Stomach (tissue), 9 donors: ENCODE measurements around the gene GM2A. TPM values are rescaled to one million over a fixed set of nuclear protein-coding genes. Genes with fewer than 3 reads are reported as not detected.
A peak's percentile ranks its signal among the peaks of the same experiment; 100 is the strongest.

ENCODE experiments used
- DNase-seq, 2 donors: peaks; one replicate each; pipeline versions ENCODE4 v3.0.0 to v3.0.0-alpha.2; 2013 to 2019
- H3K27ac ChIP-seq, 5 donors: fragments of 200-600 bp in 4 of 5; sonication (generic) in 4 of 5; one replicate each; pipeline ENCODE4 v1.5.1; 2013 to 2019; ENCODE audit warnings: mild to moderate bottlenecking in 1 of 5, moderate library complexity in 1 of 5
- H3K27me3 ChIP-seq, 3 donors: fragments of 200-600 bp; sonication (generic); one replicate each; pipeline ENCODE4 v1.5.1; 2017 to 2019; ENCODE audit warnings: mixed run types in 1 of 3
- H3K36me3 ChIP-seq, 4 donors: fragments of 200-600 bp; sonication (generic); 1 replicate in 3 of 4; 2 replicates in 1 of 4; pipeline ENCODE4 v1.5.1; 2016 to 2019
- H3K4me1 ChIP-seq, 4 donors: fragments of 200-600 bp; sonication (generic); one replicate each; pipeline ENCODE4 v1.5.1; 2016 to 2019
- H3K4me3 ChIP-seq, 4 donors: fragments of 200-600 bp; sonication (generic) in 3 of 4; one replicate each; pipeline ENCODE4 v1.5.1; 2016 to 2019; ENCODE audit warnings: mild to moderate bottlenecking in 1 of 4
- H3K9me3 ChIP-seq, 4 donors: fragments of 200-600 bp; sonication (generic); one replicate each; pipeline ENCODE4 v1.5.1; 2016 to 2019
- EP300 ChIP-seq: sonication (generic); formaldehyde crosslinking; IDR thresholded peaks from one replicate; pipeline ENCODE4 v1.6.1; 2017; ENCODE audit warnings: antibody characterized with exemption
- POLR2A ChIP-seq, 4 donors: fragments of 450-650 bp; IDR thresholded peaks; one replicate each; pipeline ENCODE4 v1.6.1; 2016; ENCODE audit warnings: antibody characterized with exemption in 4 of 4, control low read depth in 2 of 4, mild to moderate bottlenecking in 1 of 4, moderate library complexity in 1 of 4
- POLR2AphosphoS5 ChIP-seq, 3 donors: sonication (generic); formaldehyde crosslinking; IDR thresholded peaks; one replicate each; pipeline ENCODE4 v1.6.1; 2016; ENCODE audit warnings: antibody characterized with exemption in 3 of 3
- WGBS, 5 donors: extraction: QIAGEN DNeasy Blood & Tissue Kit in 3 of 5; methylation state at CpG; one replicate each; pipeline versions ENCODE4 v1.1.5 to v1.1.7; 2013 to 2018; 5-methylcytosine and 5-hydroxymethylcytosine counted together
- intact Hi-C: fragments of 100-400 bp; cut with DNase I; formaldehyde crosslinking; loops from one replicate; pipeline ENCODE4 v1.15.1; 2023; ENCODE audit warnings: low total_unique reads
- polyA plus RNA-seq, 3 donors: library from polyadenylated mRNA; stranded (reverse); fragments of 200-250 nt; gene quantifications; one replicate each; pipeline ENCODE4 v1.2.3, GENCODE V29; 2013
- total RNA-seq, 5 donors: library from RNA; depleted of rRNA; stranded (reverse); fragments of >200 nt; gene quantifications; one replicate each; pipeline versions ENCODE4 v1.1.0 to v1.2.3, GENCODE V29; 2014 to 2016
- TF ChIP-seq, protein P1 (sequence below), 7 experiments: fragments of 450-650 bp in 4 of 7; fragments of 200-600 bp in 3 of 7; sonication (generic) in 3 of 7; IDR thresholded peaks; one replicate each; pipeline ENCODE4 v1.5.1; 2016 to 2019; ENCODE audit warnings: antibody characterized with exemption in 7 of 7, control low read depth in 2 of 7, mild to moderate bottlenecking in 1 of 7
- donor health status: healthy with polysubstance abuse.
- donor health status: Bipolar disorder and iron deficiency.
- donor health status: healthy.

GM2A gene
- total and polyA plus RNA-seq, 8 donors: 3.2 to 57.2 (median 17.6) TPM

DNA sequence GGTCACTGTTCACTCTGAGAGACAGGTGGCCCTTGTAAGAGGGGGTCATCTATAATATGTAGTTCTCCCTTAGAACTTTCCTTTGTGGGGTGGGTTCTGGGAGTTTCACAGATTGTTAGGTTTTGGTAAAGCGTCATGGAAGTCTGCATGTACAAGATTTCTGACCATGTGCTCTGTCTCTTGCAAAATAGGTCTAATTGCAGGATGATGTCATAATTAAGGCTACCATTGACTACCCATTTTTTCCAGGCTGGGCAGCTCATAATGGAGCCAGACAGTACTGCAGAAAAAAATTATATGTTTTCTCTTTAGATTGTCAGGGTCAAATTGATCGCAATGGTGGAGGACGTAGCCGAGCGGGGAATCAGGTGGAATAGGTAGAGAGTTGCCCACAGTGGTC, 3.7 kb upstream of the GM2A start:
- peaks cover 10 to 20% (median 11%) of the 10 kb centered on the region in 4 donors for H3K4me1 ChIP-seq
- H3K9me3 ChIP-seq: no peaks in the 10 kb centered on the region
- H3K27ac ChIP-seq: no peak overlapping the region
- 77 to 97% (median 85%) methylated on average over 5 of the region's 5 CpGs for WGBS, 5 donors
- TF ChIP-seq, protein P1, sequence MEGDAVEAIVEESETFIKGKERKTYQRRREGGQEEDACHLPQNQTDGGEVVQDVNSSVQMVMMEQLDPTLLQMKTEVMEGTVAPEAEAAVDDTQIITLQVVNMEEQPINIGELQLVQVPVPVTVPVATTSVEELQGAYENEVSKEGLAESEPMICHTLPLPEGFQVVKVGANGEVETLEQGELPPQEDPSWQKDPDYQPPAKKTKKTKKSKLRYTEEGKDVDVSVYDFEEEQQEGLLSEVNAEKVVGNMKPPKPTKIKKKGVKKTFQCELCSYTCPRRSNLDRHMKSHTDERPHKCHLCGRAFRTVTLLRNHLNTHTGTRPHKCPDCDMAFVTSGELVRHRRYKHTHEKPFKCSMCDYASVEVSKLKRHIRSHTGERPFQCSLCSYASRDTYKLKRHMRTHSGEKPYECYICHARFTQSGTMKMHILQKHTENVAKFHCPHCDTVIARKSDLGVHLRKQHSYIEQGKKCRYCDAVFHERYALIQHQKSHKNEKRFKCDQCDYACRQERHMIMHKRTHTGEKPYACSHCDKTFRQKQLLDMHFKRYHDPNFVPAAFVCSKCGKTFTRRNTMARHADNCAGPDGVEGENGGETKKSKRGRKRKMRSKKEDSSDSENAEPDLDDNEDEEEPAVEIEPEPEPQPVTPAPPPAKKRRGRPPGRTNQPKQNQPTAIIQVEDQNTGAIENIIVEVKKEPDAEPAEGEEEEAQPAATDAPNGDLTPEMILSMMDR (IDR thresholded peaks at IDR 0.05): no peak
- no peak for TF ChIP-seq POLR2A (IDR thresholded peaks at IDR 0.05)
- no peak for TF ChIP-seq POLR2AphosphoS5 (IDR thresholded peaks at IDR 0.05)
- no peak for TF ChIP-seq EP300
- intact Hi-C loops: loop anchor here (10.0 kb wide), 2 partner anchors 84 to 194 kb away; no protein-coding TSS in a partner anchor
- no peak overlapping the region for H3K4me3 ChIP-seq
- no peaks in the 10 kb centered on the region for H3K36me3 ChIP-seq
- no peak for DNase-seq
- no peaks in the 10 kb centered on the region for H3K27me3 ChIP-seq

DNA sequence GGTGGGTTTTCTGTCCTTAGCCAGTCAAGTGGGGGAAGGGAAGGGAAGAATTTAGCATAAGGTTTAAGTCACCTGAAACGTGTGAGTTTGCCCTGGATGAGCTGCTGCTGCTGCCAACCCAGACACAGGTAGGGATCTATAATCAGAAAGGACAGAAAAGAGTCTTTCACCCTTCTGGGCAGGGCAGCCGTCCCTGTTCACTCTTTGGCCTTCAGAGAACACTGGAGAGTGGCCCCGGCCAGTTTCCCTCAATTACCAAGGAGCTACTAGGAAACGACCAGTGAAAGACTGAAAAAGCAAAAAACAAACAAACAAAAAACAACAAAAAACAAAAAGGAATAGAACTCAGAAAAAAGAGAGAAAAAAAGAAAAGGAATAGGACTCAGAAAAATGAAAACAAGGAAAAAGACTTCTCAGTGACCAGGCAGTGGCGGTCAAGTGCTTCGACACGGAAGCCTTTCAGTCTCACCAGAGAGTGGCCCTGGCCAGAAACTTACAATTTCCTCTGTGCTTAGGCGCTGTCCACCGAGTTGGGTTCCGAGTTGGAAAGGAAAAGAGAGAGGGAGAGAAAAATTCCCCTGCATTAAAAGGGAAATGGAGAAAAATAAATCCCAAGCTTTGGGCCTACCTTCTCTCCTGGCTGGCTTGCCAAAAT, 2.5 kb upstream of the GM2A start:
- Histone ChIP-seq H3K4me3 (no peak overlapping the region), H3K36me3 (no peaks in the 10 kb centered on the region), H3K9me3 (no peaks in the 10 kb centered on the region), H3K27me3 (no peaks in the 10 kb centered on the region), H3K4me1 (peaks cover 11 to 32% (median 19%) of the 10 kb centered on the region in 4 donors), H3K27ac (peak overlapping the region in 1 of 5 donors; percentile 22)
- intact Hi-C loops: no loop called here
- WGBS, 5 donors: 87 to 88% (median 87%) methylated on average over 10 of the region's 10 CpGs
- TF ChIP-seq, protein P1 (IDR thresholded peaks at IDR 0.05): no peak
- TF ChIP-seq POLR2A (IDR thresholded peaks at IDR 0.05): no peak
- TF ChIP-seq EP300: no peak
- TF ChIP-seq POLR2AphosphoS5 (IDR thresholded peaks at IDR 0.05): no peak
- DNase-seq: no peak

DNA sequence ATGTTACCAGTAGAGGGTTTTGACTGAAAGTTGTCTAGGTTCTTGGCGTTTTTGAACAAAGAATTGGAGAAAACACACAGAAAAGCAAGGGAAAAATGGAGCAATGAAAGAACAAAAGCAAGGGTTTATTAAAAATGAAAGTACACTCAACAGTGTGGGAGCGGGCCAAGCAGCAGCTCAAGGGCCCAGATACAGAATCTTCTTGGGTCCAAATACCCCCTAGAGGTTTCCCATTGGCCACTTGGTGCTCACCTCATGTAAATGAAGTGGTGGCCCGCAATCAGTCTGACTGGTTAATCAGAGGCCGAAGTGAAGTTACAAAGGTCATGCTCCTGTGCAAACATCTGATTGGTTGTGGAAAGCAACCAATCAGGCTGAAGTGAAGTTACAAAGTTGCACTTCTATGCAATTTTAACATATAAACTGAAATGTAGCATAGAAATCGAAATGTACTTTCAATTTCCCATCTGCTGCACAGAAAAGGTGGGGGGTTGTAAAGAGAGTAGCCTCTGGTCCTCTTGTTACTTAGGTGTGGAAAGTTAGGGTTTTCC, 1.9 kb upstream of the GM2A start:
- H3K4me3 ChIP-seq: no peak overlapping the region
- TF ChIP-seq, protein P1 (IDR thresholded peaks at IDR 0.05): no peak
- no peak for TF ChIP-seq POLR2AphosphoS5 (IDR thresholded peaks at IDR 0.05)
- TF ChIP-seq EP300: no peak
- TF ChIP-seq POLR2A (IDR thresholded peaks at IDR 0.05): no peak

DNA sequence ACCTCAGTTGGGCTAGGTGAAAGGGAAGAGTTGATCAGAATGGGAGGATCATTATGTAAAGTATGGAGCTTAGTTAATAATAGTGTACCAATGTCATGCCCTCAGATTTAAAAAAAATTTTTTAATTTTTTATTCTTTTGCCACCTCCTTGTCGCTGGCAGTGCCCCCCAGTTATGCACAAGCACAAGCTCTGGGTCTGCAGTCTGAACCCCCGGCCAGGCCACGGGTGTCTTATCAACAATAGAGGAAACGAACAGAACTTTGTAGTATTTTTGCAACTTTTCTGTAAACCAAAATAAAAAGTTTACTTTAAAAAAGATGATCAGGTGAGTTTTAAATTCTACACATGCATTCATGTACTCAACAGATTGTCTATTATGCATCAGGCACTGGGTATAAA, 1.4 kb upstream of the GM2A start:
- intact Hi-C loops: no loop called here
- Histone ChIP-seq H3K4me1 (peaks cover 11 to 40% (median 20%) of the 10 kb centered on the region in 4 donors), H3K27me3 (no peaks in the 10 kb centered on the region), H3K9me3 (no peaks in the 10 kb centered on the region), H3K36me3 (no peaks in the 10 kb centered on the region), H3K27ac (peak overlapping the region in 1 of 5 donors; percentile 22), H3K4me3 (peak overlapping the region in 1 of 4 donors; percentile 66)
- 90 to 96% (median 94%) methylated on average over 4 of the region's 4 CpGs for WGBS, 5 donors
- no peak for TF ChIP-seq EP300
- no peak for TF ChIP-seq POLR2AphosphoS5 (IDR thresholded peaks at IDR 0.05)
- no peak for TF ChIP-seq POLR2A (IDR thresholded peaks at IDR 0.05)
- TF ChIP-seq, protein P1 (IDR thresholded peaks at IDR 0.05): no peak
- no peak for DNase-seq

More for the DNA sequence above, 1.9 kb upstream of the GM2A start:
- 61 to 74% (median 70%) methylated on average over 5 of the region's 5 CpGs for WGBS, 5 donors
- Histone ChIP-seq H3K36me3 (no peaks in the 10 kb centered on the region), H3K9me3 (no peaks in the 10 kb centered on the region), H3K27ac (peak overlapping the region in 1 of 5 donors; percentile 22), H3K4me1 (peaks cover 11 to 38% (median 20%) of the 10 kb centered on the region in 4 donors), H3K27me3 (no peaks in the 10 kb centered on the region)
- intact Hi-C loops: no loop called here
- no peak for DNase-seq
